Astrocyte (in vitro differentiated cells and primary cell): ENCODE measurements around the gene FGD6. TPM values are rescaled to one million over a fixed set of nuclear protein-coding genes. Genes with fewer than 3 reads are reported as not detected.

Experiments
- DNase-seq: peaks from one replicate; pipeline ENCODE4 v3.0.0-alpha.2; 2010; ENCODE audit warnings: low read depth
- FAIRE-seq: peaks from 2 replicates; lab custom pipeline; 2011; peaks lifted over from hg19 to GRCh38; lab: Jason Lieb, UNC
- H2AFZ ChIP-seq: 2 replicates; pipeline ENCODE4 v1.6.0; 2012; ENCODE audit warnings: low read depth, low read length, inconsistent platforms
- H3K27ac ChIP-seq: 2 replicates; pipeline ENCODE4 v1.5.1; 2011; ENCODE audit warnings: low read depth, low read length, inconsistent platforms
- H3K27me3 ChIP-seq: 2 replicates; pipeline ENCODE4 v1.6.0; 2011; ENCODE audit warnings: low read length, inconsistent platforms; ENCODE audit not compliant: insufficient read depth
- H3K36me3 ChIP-seq: 2 replicates; pipeline ENCODE4 v1.5.1; 2011; ENCODE audit warnings: low read length, inconsistent platforms; ENCODE audit not compliant: insufficient read depth
- H3K4me1 ChIP-seq: 2 replicates; pipeline ENCODE4 v1.5.1; 2011; ENCODE audit warnings: low read length, inconsistent platforms; ENCODE audit not compliant: insufficient read depth
- H3K4me2 ChIP-seq: 2 replicates; pipeline ENCODE4 v1.6.0; 2012; ENCODE audit warnings: low read length, inconsistent platforms
- H3K4me3 ChIP-seq: 2 replicates; pipeline ENCODE4 v1.5.1; 2011; ENCODE audit warnings: low read depth, mild to moderate bottlenecking, low read length, inconsistent platforms; ENCODE audit not compliant: insufficient read depth
- H3K79me2 ChIP-seq: 2 replicates; pipeline ENCODE4 v1.6.0; 2012; ENCODE audit warnings: mild to moderate bottlenecking, low read length, inconsistent platforms; ENCODE audit not compliant: insufficient read depth
- H3K9ac ChIP-seq: 2 replicates; pipeline ENCODE4 v1.6.0; 2012; ENCODE audit warnings: mild to moderate bottlenecking, low read length, inconsistent platforms
- H3K9me3 ChIP-seq: 2 replicates; pipeline ENCODE4 v1.5.1; 2012; ENCODE audit warnings: low read depth, mild to moderate bottlenecking, low read length, inconsistent platforms; ENCODE audit not compliant: insufficient read depth
- H4K20me1 ChIP-seq: 2 replicates; pipeline ENCODE4 v1.6.0; 2012; ENCODE audit warnings: low read length, inconsistent platforms; ENCODE audit not compliant: insufficient read depth
- H3K27ac Mint-ChIP-seq: one replicate; pipeline ENCODE4 v1.8.0; 2021; ENCODE audit warnings: mild to moderate bottlenecking, mixed read lengths; ENCODE audit not compliant: unreplicated experiment
- H3K27me3 Mint-ChIP-seq: one replicate; pipeline ENCODE4 v1.8.0; 2021; ENCODE audit warnings: low read depth, mixed read lengths; ENCODE audit not compliant: unreplicated experiment
- H3K36me3 Mint-ChIP-seq: one replicate; pipeline ENCODE4 v1.8.0; 2021; ENCODE audit warnings: low read depth, mixed read lengths; ENCODE audit not compliant: unreplicated experiment
- H3K4me1 Mint-ChIP-seq: one replicate; pipeline ENCODE4 v1.8.0; 2021; ENCODE audit warnings: low read depth, mixed read lengths; ENCODE audit not compliant: unreplicated experiment
- H3K4me3 Mint-ChIP-seq: one replicate; pipeline ENCODE4 v1.8.0; 2021; ENCODE audit warnings: mild to moderate bottlenecking, moderate library complexity, mixed read lengths; ENCODE audit not compliant: unreplicated experiment
- H3K9me3 Mint-ChIP-seq: one replicate; pipeline ENCODE4 v1.8.0; 2021; ENCODE audit warnings: mild to moderate bottlenecking, mixed read lengths; ENCODE audit not compliant: unreplicated experiment
- CTCF ChIP-seq: IDR thresholded peaks from 2 replicates; pipeline ENCODE4 v1.5.1; 2011; ENCODE audit warnings: low read depth, mild to moderate bottlenecking, inconsistent platforms, low read length, moderate library complexity; ENCODE audit not compliant: insufficient read depth
- EZH2 ChIP-seq: IDR thresholded peaks from 2 replicates; pipeline ENCODE4 v1.6.1; 2012; ENCODE audit warnings: mild to moderate bottlenecking, low read length, inconsistent platforms; ENCODE audit not compliant: insufficient read depth
- total RNA-seq: library from RNA; stranded (reverse); gene quantifications from 2 replicates; pipeline ENCODE4 v1.2.1, GENCODE V29; 2021

The FGD6 gene
- total RNA-seq, 1 donor from 2014 or later = 26.5 TPM

GRCh38 chr12:95107362-95107761, 109.9 kb downstream of the FGD6 start:
- H3K36me3 Mint-ChIP-seq = peaks cover 18% of the 10 kb centered on the region
- no peak overlapping the region for H3K27ac Mint-ChIP-seq
- Histone ChIP-seq H2AFZ (no peak overlapping the region), H3K4me1 (peaks cover 17% of the 10 kb centered on the region), H3K27me3 (no peaks in the 10 kb centered on the region), H3K4me3 (no peak overlapping the region), H3K79me2 (no peaks in the 10 kb centered on the region), H4K20me1 (no peaks in the 10 kb centered on the region), H3K4me2 (no peak overlapping the region), H3K9ac (no peak overlapping the region), H3K36me3 (no peaks in the 10 kb centered on the region), H3K9me3 (no peaks in the 10 kb centered on the region), H3K27ac (no peak overlapping the region)
- FAIRE-seq (no peak), DNase-seq (no peak)
- H3K4me3 Mint-ChIP-seq = no peak overlapping the region
- no peaks in the 10 kb centered on the region for H3K27me3 Mint-ChIP-seq
- TF ChIP-seq EZH2 = no peak
- no peak for TF ChIP-seq CTCF
- H3K9me3 Mint-ChIP-seq = peaks cover 2% of the 10 kb centered on the region
- peaks cover 9% of the 10 kb centered on the region for H3K4me1 Mint-ChIP-seq

GRCh38 chr12:95105540-95105939, 111.7 kb downstream of the FGD6 start:
- no peak overlapping the region for H2AFZ ChIP-seq
- Mint-ChIP-seq H3K36me3 (peaks cover 15% of the 10 kb centered on the region), H3K27me3 (no peaks in the 10 kb centered on the region), H3K9me3 (peaks cover 2% of the 10 kb centered on the region), H3K27ac (no peak overlapping the region), H3K4me3 (no peak overlapping the region), H3K4me1 (peaks cover 9% of the 10 kb centered on the region)
- TF ChIP-seq CTCF (no peak), EZH2 (no peak)
- no peak overlapping the region for H3K9ac ChIP-seq
- H3K9me3 ChIP-seq = no peaks in the 10 kb centered on the region
- peaks cover 17% of the 10 kb centered on the region for H3K4me1 ChIP-seq
- H3K36me3 ChIP-seq = no peaks in the 10 kb centered on the region
- no peaks in the 10 kb centered on the region for H3K27me3 ChIP-seq
- no peak overlapping the region for H3K27ac ChIP-seq
- no peak for DNase-seq
- no peak for FAIRE-seq
- H4K20me1 ChIP-seq = no peaks in the 10 kb centered on the region
- H3K4me2 ChIP-seq = no peak overlapping the region
- H3K4me3 ChIP-seq = no peak overlapping the region
- H3K79me2 ChIP-seq = no peaks in the 10 kb centered on the region

- H3K9me3 Mint-ChIP-seq = peaks cover 2% of the 10 kb centered on the region
- Histone ChIP-seq H3K4me2 (no peak overlapping the region), H3K9ac (no peak overlapping the region), H3K27me3 (no peaks in the 10 kb centered on the region), H3K79me2 (no peaks in the 10 kb centered on the region), H3K4me1 (peaks cover 17% of the 10 kb centered on the region), H4K20me1 (no peaks in the 10 kb centered on the region), H3K36me3 (no peaks in the 10 kb centered on the region), H3K27ac (no peak overlapping the region), H3K9me3 (no peaks in the 10 kb centered on the region), H2AFZ (no peak overlapping the region), H3K4me3 (no peak overlapping the region)
- peaks cover 9% of the 10 kb centered on the region for H3K4me1 Mint-ChIP-seq
- DNase-seq = no peak
- H3K4me3 Mint-ChIP-seq = no peak overlapping the region
- no peak for FAIRE-seq
- no peak overlapping the region for H3K27ac Mint-ChIP-seq
- H3K27me3 Mint-ChIP-seq = no peaks in the 10 kb centered on the region
- TF ChIP-seq EZH2 (no peak), CTCF (no peak)
- peaks cover 18% of the 10 kb centered on the region for H3K36me3 Mint-ChIP-seq
These were observed 112.3 kb downstream of the FGD6 start for GRCh38 chr12:95104919-95105452.
